HG02840 (cell line): Measurements from ENCODE around the gene NLRP3.
"Not testable (repeated sequence)": the region's sequence is repeated elsewhere in the genome, so short reads cannot be mapped to it uniquely, and the experiment has no call there.

Experiments used
- ATAC-seq: cut with Tn5 transposase; IDR thresholded peaks from one replicate; pipeline ENCODE4 v1.9.1; 2021; ENCODE audit warnings: mild to moderate bottlenecking, moderate library complexity, moderate number of reproducible peaks; ENCODE audit not compliant: unreplicated experiment, low FRiP score

NLRP3 gene

DNA sequence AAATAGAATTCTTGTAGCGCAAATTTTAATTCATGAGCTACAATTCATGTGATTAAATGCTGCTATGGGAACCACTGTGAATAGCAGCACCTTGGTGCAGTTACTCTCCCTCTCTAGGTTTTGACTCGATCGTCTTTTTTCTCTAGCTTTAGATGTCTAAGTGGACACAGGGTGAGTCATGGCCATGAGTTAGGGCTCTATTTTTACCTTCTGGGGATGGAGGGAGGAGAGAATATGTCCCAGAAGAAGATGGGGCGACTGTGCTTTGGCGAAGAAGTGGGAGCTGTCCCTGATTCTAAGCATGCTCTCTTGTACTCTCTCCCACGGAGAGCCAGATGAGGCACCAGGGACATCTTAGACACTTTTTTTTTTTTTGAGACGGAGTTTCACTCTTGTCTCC lies 43.5 kb downstream of the NLRP3 start:
- ATAC-seq: no peak

DNA sequence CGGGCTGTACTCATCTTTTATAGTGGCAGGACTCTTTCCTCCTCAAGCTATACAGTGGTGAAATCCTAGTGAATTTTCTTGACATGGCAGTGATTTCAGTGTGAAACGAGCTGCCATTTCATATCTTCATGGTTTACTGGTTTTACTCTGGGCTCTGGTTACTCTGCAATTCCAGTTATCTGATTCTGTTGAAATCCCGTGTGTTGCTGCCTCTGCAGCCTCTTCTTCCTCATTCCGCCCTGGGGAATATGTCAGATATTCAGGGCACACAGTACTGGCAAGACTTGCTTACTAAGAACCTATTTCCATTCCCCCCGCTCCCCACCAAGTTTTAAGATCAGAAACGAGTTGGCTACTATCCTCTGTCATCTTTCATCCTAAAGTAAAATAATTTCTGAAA lies 49.8 kb downstream of the NLRP3 start:
- ATAC-seq: no peak

DNA sequence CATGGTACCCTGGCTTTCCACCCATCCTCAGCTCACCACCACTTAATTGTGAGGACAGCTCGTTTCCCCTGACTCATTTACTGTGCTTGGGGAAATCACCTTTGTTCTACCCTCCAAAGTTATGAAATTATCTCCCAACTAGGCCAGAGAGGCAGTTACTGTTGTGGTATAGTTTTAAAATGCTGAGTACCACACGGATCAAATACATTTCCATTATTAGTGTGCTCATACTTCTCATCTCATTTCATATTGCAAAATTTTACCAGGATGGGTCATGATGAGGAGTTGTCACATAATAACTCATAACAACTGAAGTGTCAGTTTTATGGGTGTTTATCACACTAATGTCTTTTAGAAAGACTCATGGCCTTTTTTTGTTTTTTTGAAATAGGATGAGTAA lies 51.2 kb downstream of the NLRP3 start:
- ATAC-seq: no peak

DNA sequence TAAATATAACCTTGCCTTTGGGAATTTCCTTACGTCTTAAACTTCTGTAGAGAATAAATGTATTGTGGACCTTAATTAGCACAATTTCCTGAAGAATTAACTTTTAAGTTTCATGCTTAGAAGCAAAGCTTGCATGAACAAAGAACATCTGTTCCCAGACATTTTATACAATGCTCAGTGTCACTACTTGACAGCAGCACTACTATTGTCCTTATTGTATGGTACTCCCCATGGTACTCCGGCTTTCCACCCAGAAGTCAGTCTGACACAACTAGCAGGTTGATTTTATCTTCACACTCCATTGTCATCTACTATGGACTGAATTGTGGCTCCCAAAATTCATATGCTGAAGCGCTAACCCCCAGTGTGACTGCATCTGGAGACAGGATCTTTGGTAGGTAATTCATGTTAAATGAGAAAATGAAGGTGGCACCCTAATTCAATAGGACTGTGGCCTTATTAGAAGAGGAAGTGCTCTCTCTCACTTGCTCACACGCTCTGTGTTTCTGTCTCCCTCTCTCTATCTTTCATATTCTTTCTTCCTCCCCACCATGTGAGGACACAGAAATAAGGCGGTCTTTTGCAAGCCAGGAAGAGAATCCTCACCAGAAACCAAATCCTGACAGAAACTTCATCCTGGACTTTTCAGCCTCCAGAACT lies 52.6 kb downstream of the NLRP3 start:
- ATAC-seq: no peak

DNA sequence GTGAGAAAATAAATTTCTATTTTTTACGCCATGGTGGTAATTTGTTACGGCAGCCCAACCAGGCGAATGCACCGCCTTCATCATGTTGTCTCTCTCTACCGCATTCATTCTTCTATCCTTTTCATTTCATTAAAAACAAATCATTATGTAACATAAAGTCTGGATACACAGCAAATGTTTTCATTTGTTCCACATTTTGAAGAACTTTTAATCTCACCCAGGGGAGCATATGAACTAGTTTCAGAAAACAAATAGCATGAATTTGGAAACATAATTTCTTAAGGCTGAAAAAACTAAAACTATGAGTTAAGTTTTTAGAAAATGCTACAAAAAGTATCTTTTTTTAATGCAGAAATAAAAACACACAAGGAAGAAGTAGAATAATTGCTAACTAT lies 53.2 kb downstream of the NLRP3 start:
- no peak for ATAC-seq

DNA sequence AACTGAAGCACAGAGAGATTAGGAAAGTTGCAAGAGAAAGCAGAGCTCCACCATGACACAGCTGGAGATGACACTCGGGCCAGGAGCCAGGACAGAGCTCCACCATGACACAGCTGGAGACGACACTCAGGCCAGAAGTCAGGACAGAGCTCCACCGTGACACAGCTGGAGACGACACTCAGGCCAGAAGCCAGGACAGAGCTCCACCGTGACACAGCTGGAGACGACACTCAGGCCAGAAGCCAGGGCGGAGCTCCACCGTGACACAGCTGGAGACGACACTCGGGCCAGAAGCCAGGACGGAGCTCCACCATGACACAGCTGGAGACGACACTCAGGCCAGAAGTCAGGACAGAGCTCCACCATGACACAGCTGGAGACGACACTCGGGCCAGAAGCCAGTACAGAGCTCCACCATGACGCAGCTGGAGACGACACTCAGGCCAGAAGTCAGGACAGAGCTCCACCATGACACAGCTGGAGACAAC lies 55.0 kb downstream of the NLRP3 start:
- not testable (repeated sequence) for ATAC-seq

DNA sequence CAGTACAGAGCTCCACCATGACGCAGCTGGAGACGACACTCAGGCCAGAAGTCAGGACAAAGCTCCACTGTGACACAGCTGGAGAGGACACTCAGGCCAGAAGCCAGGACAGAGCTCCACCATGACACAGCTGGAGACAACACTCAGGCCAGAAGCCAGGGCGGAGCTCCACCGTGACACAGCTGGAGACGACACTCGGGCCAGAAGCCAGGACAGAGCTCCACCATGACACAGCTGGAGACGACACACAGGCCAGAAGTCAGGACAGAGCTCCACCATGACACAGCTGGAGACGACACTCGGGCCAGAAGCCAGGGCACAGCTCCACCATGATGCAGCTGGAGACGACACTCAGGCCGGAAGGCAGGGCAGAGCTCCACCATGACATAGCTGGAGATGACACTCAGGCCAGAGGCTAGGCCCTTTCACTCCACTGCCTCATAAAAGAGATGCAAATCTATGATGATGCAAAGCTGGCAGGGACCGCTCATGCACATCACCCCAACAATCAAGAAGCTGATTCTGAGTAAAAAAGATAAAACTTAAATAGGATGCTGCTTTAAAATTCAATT lies 55.6 kb downstream of the NLRP3 start:
- no peak for ATAC-seq

DNA sequence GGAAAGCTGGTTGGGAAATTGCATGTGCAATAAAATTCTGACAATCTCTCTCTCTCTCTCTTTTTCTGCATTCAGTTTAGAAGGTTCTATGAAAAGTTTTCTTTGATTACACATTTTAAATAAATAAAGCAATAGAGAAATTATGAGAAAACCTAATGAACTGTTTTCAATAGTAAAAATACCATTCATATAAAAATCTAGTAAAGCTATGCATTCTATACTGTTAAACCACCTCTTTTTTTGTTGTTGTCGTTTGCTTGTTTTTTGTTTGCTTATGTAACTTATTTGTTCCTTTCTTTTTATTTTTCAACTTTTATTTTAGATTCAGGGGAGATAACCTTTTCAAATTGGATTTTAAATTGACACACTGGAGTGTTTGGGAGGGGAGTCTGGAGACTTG lies 56.1 kb downstream of the NLRP3 start:
- no peak for ATAC-seq

DNA sequence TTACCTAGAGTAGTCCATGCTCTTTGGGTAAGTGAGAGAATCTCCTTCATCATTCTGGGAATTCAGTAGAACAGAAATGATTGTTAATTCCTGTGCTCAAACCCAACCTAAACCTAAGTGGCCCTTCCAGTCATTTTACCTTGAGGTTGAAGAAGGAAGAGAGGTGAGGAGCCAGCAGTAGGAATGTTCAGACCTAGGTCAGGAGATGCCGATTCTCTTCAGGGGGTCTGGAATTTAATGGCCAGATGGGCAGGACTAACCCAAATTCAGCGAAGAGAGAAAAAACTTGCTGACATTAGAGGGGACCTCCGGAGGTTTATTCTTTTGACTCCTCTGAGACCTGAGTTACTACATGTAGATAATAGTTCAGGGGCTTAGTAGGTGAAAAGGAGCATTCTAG lies 58.4 kb downstream of the NLRP3 start:
- ATAC-seq: no peak

DNA sequence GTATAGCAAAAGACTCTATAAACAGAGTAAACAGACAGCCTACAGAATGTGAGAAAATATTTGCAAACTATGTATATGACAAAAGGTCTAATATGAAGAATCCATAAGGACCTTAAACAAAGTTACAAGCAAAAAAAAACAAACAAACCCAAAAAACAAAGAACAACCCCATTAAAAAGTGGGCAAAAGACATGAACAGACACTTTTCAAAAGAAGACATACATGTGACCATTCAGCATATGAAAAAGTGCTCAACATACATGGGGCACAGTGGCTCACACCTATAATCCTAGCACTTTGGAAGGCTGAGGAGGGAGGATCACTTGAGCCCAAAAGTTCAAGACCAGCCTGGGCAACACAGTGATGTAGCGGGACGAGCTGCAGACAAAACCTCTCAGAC lies 59.8 kb downstream of the NLRP3 start:
- ATAC-seq: no peak

DNA sequence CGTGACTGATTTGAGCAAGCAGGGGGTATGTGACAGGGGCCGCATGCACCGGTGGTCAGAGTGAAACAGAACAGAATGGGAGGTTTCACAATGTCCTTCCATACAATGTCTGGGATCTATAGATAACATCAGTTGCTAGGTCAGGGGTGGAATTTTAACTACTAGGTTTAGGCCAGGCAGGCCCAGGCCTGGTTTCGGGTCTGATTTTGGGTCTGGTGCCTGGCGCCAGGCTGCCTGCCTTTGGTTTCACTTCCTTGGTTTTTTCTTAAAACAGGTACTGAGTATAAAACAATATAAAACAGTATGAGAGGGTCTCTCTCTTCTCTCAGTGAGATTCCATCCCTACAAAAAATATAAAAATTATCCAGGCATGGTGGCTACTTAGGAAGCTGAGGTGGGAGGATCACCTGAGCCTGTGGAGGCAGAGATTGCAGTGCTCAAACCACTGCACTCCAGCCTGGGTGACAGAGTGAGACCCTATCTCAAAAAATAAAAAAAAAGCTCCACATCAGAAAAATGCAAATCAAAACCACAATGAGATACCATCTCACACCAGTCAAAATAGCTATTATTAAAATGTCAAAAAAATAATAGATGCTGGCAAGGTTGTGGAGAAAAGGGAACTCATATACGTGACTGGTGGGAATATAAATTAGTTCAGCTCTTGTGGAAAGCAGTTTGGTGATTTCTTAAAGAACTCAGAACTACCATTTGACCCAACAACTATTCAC lies 60.5 kb downstream of the NLRP3 start:
- not testable (repeated sequence) for ATAC-seq

DNA sequence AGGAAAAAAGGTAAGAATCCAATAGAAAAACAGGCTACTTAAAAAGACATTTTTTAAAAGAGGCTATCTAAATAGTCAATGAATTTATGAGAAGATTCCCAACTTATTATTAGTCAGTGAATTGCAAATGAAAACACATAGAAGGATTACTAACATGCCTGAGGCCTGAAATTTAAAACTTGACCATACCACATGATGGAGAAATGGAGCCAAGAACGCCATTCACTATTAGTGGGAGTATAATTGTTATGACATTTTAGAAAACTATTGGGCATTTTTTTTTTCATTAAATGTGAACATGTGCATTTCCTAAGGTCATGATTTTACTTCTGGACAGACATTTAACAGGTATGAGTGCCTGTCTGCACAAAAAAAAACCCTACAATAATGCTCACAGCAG lies 66.8 kb downstream of the NLRP3 start:
- no peak for ATAC-seq

DNA sequence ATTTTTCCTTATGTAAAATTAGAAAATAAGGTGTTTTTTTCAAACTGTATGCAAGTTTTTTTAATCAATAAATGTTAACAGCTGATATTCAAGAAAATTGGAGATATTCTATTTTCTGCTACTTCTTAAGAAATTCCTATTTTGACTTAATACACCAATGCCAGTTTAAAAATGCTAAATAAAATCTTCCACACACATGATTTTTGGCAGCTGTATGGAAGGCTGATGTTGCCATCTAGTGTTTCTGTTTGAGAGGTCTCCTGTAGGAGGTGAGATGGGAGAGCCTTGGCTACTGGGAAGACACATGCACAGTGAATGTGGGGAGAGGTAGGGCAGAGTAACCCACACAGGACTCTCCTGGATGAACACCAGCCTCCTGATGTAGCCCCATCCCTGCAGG lies 71.1 kb downstream of the NLRP3 start:
- no peak for ATAC-seq

DNA sequence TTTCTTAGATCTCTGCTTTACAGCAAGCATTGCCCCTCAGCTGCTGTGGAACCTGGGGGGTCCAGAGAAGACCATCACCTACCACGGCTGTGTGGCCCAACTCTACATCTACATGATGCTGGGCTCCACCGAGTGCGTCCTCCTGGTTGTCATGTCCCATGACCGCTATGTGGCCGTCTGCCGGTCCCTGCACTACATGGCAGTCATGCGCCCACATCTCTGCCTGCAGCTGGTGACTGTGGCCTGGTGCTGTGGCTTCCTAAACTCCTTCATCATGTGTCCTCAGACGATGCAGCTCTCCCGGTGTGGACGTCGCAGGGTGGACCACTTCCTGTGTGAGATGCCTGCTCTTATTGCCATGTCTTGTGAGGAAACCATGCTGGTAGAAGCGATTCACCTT lies 75.4 kb downstream of the NLRP3 start:
- ATAC-seq: no peak

DNA sequence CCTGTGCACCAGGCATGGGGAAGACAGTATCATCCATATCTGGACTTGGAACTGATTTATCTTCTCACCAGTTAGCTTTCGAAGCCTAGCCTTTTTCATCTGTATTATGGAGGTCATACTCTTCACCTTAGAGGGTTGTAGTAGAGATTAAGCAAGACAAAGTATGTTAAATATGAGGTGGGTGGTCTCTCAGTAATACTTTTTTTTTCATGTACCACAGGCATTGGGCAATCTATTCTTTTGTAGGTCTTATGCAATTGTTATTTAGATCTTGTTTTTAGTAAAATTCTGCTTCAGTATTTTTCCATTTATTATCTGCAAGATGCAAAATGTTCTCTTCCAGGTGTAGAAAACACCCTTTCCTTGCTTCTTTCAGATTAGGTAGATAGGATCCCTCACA lies 77.1 kb downstream of the NLRP3 start:
- no peak for ATAC-seq

DNA sequence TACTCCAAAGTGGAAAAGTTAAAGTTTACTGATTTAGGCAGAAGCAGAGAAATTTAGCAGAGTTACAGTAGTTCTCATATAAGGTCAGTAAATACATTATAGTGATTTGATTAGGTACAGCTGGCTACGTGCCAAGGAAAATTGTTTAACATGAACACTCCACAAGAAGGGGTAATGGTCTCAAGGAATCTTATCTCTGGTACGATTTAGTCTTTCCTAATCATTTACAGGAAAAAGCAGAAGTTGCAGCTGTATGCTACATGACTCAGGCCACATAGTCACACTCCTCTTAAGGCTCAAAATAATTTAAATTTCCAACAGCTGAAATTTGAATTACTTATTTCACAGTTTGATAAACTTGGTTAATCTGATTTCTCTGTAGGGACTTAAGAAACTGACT lies 78.8 kb downstream of the NLRP3 start:
- no peak for ATAC-seq

DNA sequence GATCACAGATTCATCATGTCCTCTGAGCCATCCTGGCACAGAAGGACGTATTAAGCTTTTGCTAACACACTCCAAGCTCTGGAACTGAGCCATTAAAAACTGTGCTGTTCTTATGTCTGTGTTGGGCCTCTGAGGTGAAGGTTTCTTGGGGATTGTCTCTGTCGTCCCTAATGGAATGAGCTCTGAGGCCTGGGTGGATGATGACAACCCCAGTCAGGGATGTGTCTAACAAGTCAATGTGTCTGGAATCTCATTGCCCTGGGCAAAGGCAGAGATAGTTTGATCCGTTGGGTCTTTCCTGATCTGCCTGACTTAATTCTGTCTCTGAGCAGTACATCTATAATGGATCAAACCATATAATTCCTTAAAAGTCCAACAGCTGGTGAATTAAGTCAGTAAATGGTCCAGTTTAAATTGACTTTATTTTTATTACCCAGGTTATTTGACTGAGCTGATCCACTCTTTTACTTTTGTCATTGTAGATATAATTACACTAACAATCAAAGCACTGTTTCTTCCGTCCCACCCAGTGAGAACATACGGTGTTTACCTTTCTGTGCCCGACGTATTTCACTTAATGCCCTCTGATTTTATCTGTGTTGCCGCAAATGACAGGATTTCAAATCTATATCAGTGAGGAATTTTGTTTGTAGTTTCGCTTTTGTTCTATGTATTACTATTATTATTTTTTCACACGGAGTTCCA lies 80.8 kb downstream of the NLRP3 start:
- no peak for ATAC-seq
